GM19099 (cell line): ENCODE data around the gene TIMM13.

Experiments
- POLR2A ChIP-seq: IDR thresholded peaks from 3 replicates; pipeline ENCODE4 v1.6.1; 2011; ENCODE audit warnings: low read depth; ENCODE audit not compliant: insufficient read length; ENCODE audit errors: extremely low read depth

The TIMM13 gene

DNA sequence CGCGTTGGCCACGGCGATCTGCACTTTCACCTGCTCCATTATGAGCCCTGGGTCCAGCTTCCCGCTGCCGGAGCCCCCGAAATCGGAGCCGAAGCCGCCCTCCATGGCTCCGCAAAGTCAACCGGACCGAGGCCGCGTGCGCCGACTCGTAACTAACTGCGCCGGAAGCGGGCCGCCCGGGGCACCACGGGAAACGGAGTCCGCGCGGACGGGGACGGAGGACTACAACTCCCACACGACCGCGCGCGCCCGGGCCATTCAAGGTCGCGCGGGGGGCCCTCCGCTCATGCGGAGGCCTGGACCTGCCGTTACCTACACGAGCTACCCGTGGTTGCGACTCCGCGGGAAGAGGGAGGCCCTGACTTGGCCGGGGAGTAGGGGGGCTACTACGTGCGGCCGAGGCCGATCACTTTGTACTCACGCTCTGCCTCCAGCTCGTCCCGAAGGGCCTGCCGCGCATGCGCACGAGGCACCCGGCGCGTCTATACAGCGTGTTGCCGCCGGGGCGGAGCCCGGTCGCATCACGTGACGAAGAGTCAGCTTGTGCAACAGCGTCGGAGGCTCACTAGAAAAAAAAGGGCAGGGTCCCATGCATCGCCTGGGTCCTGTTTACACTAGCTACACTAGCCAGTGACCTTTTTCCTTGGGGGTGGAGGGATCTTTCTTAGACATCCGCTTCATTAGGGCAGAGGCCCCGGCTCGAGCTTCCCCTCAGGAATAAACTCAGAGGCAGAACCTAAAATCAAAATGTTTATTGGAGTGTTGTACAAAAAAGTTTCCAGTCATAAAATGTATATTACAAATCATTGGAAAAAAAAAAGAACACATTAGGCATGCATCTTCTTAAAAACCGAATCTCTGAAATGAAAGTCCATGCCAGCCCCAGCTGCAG is at the start of gene TIMM13:
Gene TIMM13, minus strand, starts transcription at position 158 of the 892 bp plus-strand sequence. Its CDS starts 53 bp downstream, at position 105.
- TF ChIP-seq POLR2A, result peak; percentile 69

DNA sequence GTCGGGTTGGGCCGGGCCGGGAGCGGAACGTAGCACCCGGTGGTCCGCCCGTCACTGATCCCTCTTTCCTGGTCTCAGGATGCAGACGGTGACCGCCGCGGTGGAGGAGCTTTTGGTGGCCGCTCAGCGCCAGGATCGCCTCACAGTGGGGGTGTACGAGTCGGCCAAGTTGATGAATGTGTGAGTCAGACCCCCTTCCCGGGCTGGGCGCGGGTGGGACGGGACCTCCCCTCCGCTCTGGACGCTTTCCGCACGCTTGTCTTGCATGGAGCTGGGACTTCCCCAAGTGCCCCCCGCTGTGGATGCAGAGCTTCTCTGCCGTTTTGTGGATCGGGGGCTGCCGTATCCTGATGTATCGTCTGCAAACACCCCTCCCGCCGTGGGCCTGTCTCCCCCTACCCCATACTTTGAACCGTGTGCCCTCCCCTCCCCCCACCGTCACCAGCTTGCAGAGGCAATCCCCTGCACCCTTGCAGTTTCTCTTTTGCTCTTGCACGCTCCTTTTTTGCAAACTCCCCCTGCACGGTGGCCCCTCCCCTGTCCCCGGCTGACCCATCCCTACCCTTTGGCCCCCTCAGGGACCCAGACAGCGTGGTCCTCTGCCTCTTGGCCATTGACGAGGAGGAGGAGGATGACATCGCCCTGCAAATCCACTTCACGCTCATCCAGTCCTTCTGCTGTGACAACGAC is 49.2 kb upstream of the TIMM13 start:
- TF ChIP-seq POLR2A, result no peak

- peak; percentile 100 for TF ChIP-seq POLR2A
Measured at GRCh38 chr19:2475702-2476450, 48.5 kb upstream of the TIMM13 start, which contains the start of gene GADD45B. Gene GADD45B, plus strand, starts transcription at chr19:2476127. Its CDS starts 232 bp downstream, at chr19:2476359.

DNA sequence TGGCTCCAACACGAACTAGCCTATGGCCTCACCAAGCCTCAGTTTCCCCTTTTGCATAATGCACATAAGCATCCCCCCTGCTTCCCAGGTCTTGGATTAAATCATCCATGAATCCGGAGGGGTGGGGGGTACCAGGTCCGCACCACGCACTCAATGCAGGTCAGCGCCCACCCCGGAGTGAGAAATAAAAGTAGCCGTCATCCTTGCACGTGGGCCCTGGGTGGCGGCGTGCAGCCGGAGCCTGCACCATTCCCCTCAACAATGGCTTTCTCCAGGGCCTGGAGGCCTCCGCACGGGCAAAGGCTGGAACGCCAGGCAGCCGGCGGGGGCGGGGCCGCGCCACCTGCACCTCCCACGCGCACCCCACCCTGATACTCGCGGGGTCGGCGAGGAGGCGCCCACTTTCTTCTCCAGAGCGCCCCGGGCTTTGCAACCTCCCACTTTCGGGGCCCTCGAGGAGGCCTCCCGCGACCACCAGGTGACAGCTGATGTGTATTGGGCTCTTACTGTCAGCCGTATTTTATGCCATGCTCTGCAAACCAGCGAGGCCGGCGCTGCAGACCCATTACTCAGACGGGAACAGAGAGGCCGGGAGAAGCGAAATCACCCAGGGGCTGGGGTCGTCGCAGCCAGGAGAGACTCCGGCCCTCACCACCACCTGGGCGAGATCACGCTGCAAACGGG is 47.8 kb upstream of the TIMM13 start:
- no peak for TF ChIP-seq POLR2A

- no peak for TF ChIP-seq POLR2A
Measured at GRCh38 chr19:2474232-2475017, 47.0 kb upstream of the TIMM13 start.

GRCh38 chr19:2469102-2469914 is 41.9 kb upstream of the TIMM13 start:
- no peak for TF ChIP-seq POLR2A

- TF ChIP-seq POLR2A, result no peak
Measured at GRCh38 chr19:2468596-2468995, 41.2 kb upstream of the TIMM13 start.

DNA sequence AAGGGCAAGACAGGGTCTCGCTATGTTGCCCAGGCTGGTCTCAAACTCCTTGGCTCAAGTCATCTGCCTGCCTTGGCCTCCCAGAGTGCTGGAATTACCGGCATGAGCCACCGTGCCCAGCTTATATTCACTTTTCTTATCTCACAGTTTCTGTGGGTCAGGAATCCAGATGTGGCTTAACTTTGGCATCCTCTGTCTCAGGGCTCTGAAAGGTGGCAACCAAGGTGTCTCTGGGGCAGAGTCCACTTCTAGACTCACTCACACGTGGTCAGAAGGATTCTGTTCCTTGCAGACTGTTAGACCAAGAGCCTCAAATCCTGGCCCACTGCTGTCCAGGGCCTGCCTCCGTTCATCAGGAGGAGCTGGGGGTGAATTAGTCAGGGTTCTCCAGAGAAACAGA is 37.0 kb upstream of the TIMM13 start:
- no peak for TF ChIP-seq POLR2A

DNA sequence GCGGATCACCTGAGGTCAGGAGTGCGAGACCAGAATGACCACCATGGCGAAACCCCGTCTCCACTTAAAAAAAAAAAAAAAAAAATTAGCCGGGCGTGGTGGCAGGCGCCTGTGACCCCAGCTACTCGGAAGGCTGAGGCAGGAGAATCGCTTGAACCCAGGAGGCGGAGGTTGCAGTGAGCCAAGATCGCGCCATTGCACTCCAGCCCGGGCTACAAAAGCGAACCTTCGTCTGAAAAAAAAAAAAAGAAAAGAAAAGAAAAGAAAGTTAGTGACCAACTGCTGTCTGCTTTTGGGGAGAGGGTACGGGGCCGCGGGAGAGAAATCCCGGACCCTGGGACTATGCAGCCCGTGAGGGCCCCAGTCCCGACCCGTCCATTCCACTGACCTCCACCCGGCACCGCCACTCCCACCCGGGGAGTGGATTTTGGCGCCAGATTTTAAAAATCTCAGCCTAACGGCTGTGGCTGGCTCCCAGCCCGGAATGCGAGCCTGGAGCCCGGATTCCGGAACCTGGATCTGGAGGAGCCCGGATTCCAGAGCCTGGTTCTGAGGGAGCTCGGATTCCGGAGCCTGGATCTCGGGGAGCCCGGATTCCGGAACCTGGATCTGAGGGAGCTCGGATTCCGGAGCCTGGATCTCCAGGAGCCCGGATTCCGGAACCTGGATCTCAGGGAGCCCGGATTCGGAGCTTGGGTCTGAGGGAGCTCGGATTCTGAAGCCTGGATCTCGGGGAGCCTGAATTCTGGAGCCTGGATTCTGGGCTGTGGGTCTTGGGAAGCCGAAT is 35.4 kb upstream of the TIMM13 start:
- TF ChIP-seq POLR2A, result no peak

- peak; percentile 54 for TF ChIP-seq POLR2A
Measured at GRCh38 chr19:2461751-2462634, 34.6 kb upstream of the TIMM13 start.

- TF ChIP-seq POLR2A, result no peak
Measured at GRCh38 chr19:2460245-2460644, 32.9 kb upstream of the TIMM13 start.
